K562 (cell line): ENCODE measurements around the gene POLD2. TPM values are rescaled to one million over a fixed set of nuclear protein-coding genes. Genes with fewer than 3 reads are reported as not detected.
A peak's percentile ranks its signal among the peaks of the same experiment; 100 is the strongest.

Experiments used
- ATF1 ChIP-seq, 2 experiments: fragments of 450-650 bp in 1 of 2; IDR thresholded peaks; 2 replicates each; pipeline ENCODE4 v1.6.1; 2016; ENCODE audit warnings: missing compliant biosample characterization in 1 of 2, missing genetic modification characterization in 1 of 2
- ESRRA ChIP-seq: fragments of 450-650 bp; IDR thresholded peaks from 2 replicates; pipeline ENCODE4 v1.6.1; 2014; ENCODE audit warnings: low read depth, mild to moderate bottlenecking, moderate library complexity, borderline replicate concordance
- ESRRB ChIP-seq: fragments of 250-450 bp; sonication (Bioruptor Pico); IDR thresholded peaks from 2 replicates; pipeline ENCODE4 v1.5.0; 2020; ENCODE audit warnings: mild to moderate bottlenecking, moderate library complexity, borderline replicate concordance
- GATAD2B ChIP-seq: fragments of 450-650 bp; IDR thresholded peaks from 2 replicates; pipeline ENCODE4 v1.6.1; 2017; ENCODE audit warnings: mild to moderate bottlenecking, borderline replicate concordance
- HMGN3 ChIP-seq: IDR thresholded peaks from 2 replicates; pipeline ENCODE4 v1.6.1; 2011; ENCODE audit warnings: borderline replicate concordance, low read depth, mild to moderate bottlenecking, mixed read lengths, low read length; ENCODE audit not compliant: insufficient read length; ENCODE audit errors: extremely low read depth
- MCM2 ChIP-seq: fragments of 450-650 bp; IDR thresholded peaks from 2 replicates; pipeline ENCODE4 v1.6.1; 2017; ENCODE audit warnings: low read depth, mild to moderate bottlenecking
- MLX ChIP-seq, 2 experiments: fragments of 450-650 bp in 1 of 2; sonication (generic) in 1 of 2; formaldehyde crosslinking; conservative IDR thresholded peaks; 2 replicates each; pipeline versions ENCODE4 v1.4.0 to v1.8.1; 2020 to 2022; ENCODE audit warnings: mild to moderate bottlenecking in 1 of 2, missing genetic modification reagents in 1 of 2
- NFE2 ChIP-seq: IDR thresholded peaks from 2 replicates; pipeline ENCODE4 v1.6.1; 2014; ENCODE audit warnings: antibody characterized with exemption, low read depth
- NFYB ChIP-seq: IDR thresholded peaks from 2 replicates; pipeline ENCODE4 v1.6.1; 2011; ENCODE audit warnings: mild to moderate bottlenecking, moderate library complexity; ENCODE audit not compliant: insufficient read length; ENCODE audit errors: extremely low read depth
- OTX1 ChIP-seq: fragments of 450-650 bp; formaldehyde crosslinking; IDR thresholded peaks from 2 replicates; pipeline ENCODE4 v1.4.0; 2022; ENCODE audit warnings: mild to moderate bottlenecking
- POLR2A ChIP-seq: fragments of 450-650 bp; conservative IDR thresholded peaks from 2 replicates; pipeline ENCODE4 v1.6.1; 2016
- RBM14 ChIP-seq: fragments of 200-400 bp; formaldehyde crosslinking; IDR thresholded peaks from 2 replicates; pipeline ENCODE4 v1.6.1; 2018; ENCODE audit warnings: low read depth, mild to moderate bottlenecking, low read length, moderate library complexity, borderline replicate concordance; ENCODE audit not compliant: insufficient read depth
- SRF ChIP-seq, 2 experiments: fragments of 250-450, 450-650 bp in 1 of 2; sonication (Bioruptor Pico) in 1 of 2; sonication (generic) in 1 of 2; formaldehyde crosslinking; IDR thresholded peaks; 2 replicates each; pipeline versions ENCODE4 v1.5.0 to v1.5.1; 2020 to 2022; ENCODE audit warnings: mild to moderate bottlenecking in 1 of 2, missing genetic modification reagents in 1 of 2
- TAL1 ChIP-seq: fragments of 450-650 bp; IDR thresholded peaks from 2 replicates; pipeline ENCODE4 v1.6.1; 2016; ENCODE audit warnings: mild to moderate bottlenecking
- TFE3 ChIP-seq: fragments of 450-650 bp; formaldehyde crosslinking; IDR thresholded peaks from 2 replicates; pipeline ENCODE4 v1.4.0; 2020; ENCODE audit warnings: mild to moderate bottlenecking, mixed read lengths
- ZBTB5 ChIP-seq: fragments of 450-650 bp; IDR thresholded peaks from 2 replicates; pipeline ENCODE4 v1.6.1; 2017; ENCODE audit warnings: antibody characterized with exemption
- ZNF766 ChIP-seq: fragments of 200-800 bp; sonication (Bioruptor generic); conservative IDR thresholded peaks from 2 replicates; pipeline ENCODE4 v1.6.1; 2016; ENCODE audit warnings: missing genetic modification characterization, missing compliant biosample characterization
- ZNF780A ChIP-seq: fragments of 250-450 bp; sonication (Bioruptor Pico); IDR thresholded peaks from 2 replicates; pipeline ENCODE4 v1.5.0; 2021; ENCODE audit warnings: mild to moderate bottlenecking
- polyA plus RNA-seq, 8 experiments: library from polyadenylated mRNA; depleted of rRNA in 4 of 8; stranded (reverse) in 5 of 8; unstranded in 3 of 8; fragments of >200 nt; fragmentation: Nextera tagmentation in 2 of 8; fragmentation: Illumina TruSeq in 1 of 8; extraction: Ambion mirVana in 2 of 8; extraction: Trizol in 1 of 8; gene quantifications; 2 replicates each; pipeline versions ENCODE4 v1.2.1 to v1.2.3, GENCODE V29; 2011 to 2014; ENCODE audit warnings: inconsistent platforms in 1 of 8, missing spikeins in 1 of 8
- total RNA-seq, 7 experiments: library from RNA; depleted of rRNA in 6 of 7; stranded (reverse); fragments of >200 nt in 6 of 7; fragmentation: Illumina TruSeq in 2 of 7; extraction: Trizol in 2 of 7; gene quantifications; 2 replicates each; pipeline versions ENCODE4 v1.2.1 to v1.2.3, GENCODE V29; 2011 to 2021; ENCODE audit warnings: low replicate concordance in 1 of 7
- TF ChIP-seq, protein P1 (sequence below): conservative IDR thresholded peaks from 2 replicates; pipeline ENCODE4 v1.6.1; 2011; ENCODE audit warnings: low read depth, mild to moderate bottlenecking, low read length; ENCODE audit not compliant: control insufficient read depth
- TF ChIP-seq, protein P2 (sequence below): fragments of 450-650 bp; conservative IDR thresholded peaks from 2 replicates; pipeline ENCODE4 v1.6.1; 2016; ENCODE audit warnings: missing genetic modification characterization, low read depth, mild to moderate bottlenecking, missing compliant biosample characterization, moderate library complexity

The POLD2 gene
- total and polyA plus RNA-seq, 9 of the 15 experiments (the other 6 are each of a cell fraction or from before 2014, with no cell fraction given): 29.7 to 259 (median 225) TPM

DNA sequence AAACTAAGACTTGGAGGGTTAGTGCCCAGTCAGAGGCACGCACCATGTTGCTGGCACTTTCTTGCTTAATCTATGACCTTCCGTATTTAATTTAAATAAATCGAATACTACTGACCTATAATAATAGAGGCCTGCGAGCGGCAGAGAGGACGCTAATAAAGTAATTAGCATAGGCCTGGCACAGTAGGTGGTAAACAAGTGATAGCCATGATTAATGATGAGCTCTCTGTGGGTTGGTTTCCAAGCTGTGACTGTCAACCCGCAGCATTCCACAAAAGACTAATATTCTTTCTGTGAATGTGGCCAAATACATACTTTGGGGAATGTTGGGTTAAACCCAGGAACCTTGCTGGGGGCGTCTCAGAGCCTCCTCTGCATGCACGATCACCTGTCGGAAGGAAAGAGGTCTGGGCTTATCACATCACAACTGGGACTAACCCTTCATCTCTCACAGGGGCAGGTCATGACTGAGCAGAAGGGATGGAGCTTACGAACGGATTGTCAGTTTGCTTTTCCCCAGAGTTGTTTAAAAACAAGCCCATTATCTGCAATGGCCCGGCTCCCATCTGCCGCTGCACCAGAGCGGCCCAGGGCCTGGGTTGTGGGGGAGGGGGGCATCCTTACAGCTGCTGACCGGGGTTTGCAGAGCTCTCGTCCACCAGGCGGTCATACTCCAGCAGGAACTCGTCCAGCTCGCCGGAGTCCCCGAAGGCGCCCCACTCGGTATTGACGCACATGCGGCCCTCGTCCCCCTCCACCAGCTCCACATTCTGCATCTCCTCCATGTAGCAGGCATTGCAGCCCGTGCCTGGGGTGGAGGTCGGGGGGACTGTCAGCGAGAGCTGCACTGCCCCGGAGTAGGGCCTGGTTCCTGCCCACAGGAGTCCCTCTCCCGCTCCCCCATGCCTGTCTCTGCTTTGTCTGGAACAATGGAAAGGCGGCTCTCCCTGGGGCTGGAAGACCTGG is 24.0 kb upstream of the POLD2 start (continued):
- TF ChIP-seq GATAD2B: peak; percentile 48
- no peak for TF ChIP-seq ATF1 (CRISPR knock-in tag; IDR thresholded peaks at IDR 0.05)
- TF ChIP-seq ATF1 (tag; IDR thresholded peaks at IDR 0.05): peak; percentile 41; the same call in 1 of the 2 replicates
- peak; percentile 95 for TF ChIP-seq HMGN3
- TF ChIP-seq, protein P1, sequence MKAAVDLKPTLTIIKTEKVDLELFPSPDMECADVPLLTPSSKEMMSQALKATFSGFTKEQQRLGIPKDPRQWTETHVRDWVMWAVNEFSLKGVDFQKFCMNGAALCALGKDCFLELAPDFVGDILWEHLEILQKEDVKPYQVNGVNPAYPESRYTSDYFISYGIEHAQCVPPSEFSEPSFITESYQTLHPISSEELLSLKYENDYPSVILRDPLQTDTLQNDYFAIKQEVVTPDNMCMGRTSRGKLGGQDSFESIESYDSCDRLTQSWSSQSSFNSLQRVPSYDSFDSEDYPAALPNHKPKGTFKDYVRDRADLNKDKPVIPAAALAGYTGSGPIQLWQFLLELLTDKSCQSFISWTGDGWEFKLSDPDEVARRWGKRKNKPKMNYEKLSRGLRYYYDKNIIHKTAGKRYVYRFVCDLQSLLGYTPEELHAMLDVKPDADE: peak; percentile 84
- no peak for TF ChIP-seq SRF (CRISPR knock-in tag; IDR thresholded peaks at IDR 0.05)
- TF ChIP-seq ZNF766 (CRISPR knock-in tag): no peak
- no peak for TF ChIP-seq TFE3 (CRISPR knock-in tag)
- peak; percentile 67 for TF ChIP-seq NFE2
- no peak for TF ChIP-seq MLX (CRISPR knock-in tag; conservative IDR thresholded peaks at IDR 0.05)
- no peak for TF ChIP-seq NFYB
- no peak for TF ChIP-seq OTX1 (CRISPR knock-in tag)
- TF ChIP-seq, protein P2, sequence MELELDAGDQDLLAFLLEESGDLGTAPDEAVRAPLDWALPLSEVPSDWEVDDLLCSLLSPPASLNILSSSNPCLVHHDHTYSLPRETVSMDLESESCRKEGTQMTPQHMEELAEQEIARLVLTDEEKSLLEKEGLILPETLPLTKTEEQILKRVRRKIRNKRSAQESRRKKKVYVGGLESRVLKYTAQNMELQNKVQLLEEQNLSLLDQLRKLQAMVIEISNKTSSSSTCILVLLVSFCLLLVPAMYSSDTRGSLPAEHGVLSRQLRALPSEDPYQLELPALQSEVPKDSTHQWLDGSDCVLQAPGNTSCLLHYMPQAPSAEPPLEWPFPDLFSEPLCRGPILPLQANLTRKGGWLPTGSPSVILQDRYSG (tag): 0 out of 2 replicates have a peak, but pooled peaks have one; percentile 18
- no peak for TF ChIP-seq ESRRB
- TF ChIP-seq POLR2A: no peak
- no peak for TF ChIP-seq ESRRA
- TF ChIP-seq MCM2: no peak
- TF ChIP-seq ZNF780A (CRISPR knock-in tag): no peak
- peak; percentile 85 for TF ChIP-seq TAL1
- no peak for TF ChIP-seq ZBTB5
- no peak for TF ChIP-seq RBM14
